ENCODE results near the gene BCAS4.
"Not testable (repeated sequence)": the region's sequence is repeated elsewhere in the genome, so short reads cannot be mapped to it uniquely, and the experiment has no call there.

Gene BCAS4

DNA sequence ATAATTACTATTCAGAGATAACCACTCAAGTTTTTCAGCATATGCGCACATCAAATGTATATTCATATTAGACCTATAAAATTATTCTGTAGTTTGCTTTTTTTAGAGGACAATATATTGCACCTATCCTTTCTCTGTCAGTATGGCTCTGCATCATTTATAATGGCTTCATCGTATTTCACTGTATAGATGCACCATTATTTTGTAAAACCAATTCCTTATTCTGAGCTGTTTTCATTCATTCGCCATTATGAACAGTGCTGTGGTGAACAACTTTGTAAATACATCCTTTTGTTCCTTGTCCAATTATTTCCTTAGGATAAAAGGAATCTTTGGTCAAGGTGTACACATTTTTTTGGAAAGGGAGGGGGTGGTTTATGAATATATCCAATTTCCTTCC, 29.2 kb upstream of the BCAS4 start:
- no peak overlapping the region for H3K4me3 ChIP-seq (ENCODE audit: low read depth, low read length)
- TF ChIP-seq, protein P1, sequence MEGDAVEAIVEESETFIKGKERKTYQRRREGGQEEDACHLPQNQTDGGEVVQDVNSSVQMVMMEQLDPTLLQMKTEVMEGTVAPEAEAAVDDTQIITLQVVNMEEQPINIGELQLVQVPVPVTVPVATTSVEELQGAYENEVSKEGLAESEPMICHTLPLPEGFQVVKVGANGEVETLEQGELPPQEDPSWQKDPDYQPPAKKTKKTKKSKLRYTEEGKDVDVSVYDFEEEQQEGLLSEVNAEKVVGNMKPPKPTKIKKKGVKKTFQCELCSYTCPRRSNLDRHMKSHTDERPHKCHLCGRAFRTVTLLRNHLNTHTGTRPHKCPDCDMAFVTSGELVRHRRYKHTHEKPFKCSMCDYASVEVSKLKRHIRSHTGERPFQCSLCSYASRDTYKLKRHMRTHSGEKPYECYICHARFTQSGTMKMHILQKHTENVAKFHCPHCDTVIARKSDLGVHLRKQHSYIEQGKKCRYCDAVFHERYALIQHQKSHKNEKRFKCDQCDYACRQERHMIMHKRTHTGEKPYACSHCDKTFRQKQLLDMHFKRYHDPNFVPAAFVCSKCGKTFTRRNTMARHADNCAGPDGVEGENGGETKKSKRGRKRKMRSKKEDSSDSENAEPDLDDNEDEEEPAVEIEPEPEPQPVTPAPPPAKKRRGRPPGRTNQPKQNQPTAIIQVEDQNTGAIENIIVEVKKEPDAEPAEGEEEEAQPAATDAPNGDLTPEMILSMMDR (IDR thresholded peaks at IDR 0.05; ENCODE audit: borderline replicate concordance, insufficient read depth, low read depth, low read length) = no peak

DNA sequence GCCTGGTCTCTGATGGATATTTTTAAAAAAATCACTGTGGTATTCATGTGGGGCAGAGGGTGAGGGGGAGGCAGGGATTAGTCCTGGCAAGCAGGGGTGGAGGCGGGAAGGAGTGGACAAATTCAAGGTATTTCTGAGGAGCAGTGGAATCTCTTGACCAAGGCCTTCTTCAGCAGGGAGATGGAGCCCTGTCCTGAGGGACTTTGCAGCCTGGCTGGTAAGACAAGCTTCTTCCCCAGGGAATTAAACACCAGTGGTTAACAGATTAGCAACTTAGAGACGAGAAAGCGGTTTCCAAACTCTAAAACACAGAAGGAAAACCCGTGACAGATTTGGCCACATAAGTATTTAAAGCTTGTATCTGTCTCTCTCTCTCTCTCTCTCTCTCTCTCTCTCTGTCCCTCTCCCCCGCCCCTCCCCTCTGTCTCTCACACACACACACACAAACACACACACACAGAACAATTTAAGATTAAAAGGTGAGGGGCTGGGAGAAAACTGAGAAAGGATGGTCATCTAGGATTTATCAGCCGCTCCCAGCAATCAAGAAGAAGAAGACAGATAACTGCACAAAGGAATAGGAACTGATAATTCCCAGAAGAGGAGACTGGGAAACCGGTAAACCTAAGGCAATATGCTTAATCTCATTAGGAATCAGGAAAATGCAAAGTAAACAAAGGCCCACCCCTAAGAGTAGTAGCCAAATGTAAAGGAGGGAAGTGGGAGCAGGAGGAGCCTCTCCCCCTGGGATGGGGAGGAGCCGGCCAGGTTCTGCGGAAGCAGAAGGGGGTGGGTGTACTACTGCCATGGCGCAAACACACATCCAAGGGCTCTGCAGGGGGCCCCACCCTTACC, 27.7 kb upstream of the BCAS4 start:
- H3K4me3 ChIP-seq (ENCODE audit: low read depth, low read length) = not testable (repeated sequence)

DNA sequence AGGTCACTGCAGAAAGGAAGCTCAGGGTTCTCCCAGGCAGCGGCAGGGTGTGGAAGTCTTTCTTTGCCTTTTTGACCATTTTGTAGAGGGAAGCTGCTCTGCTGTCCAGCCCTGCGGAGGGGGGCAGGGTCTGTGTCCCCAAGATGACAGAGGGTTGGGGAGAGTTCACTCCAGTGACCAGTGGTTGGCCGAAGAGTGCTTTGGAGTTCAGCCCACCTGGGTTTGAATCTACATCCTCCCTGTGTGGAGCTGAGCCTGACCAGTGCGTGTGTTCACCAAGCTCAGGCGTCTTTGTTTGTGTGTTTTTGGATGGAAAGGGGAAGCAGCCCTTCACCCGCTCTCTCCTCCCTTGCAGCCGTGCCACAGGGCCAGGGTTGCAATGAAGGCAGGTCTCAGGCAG, 25.9 kb upstream of the BCAS4 start:
- not testable (repeated sequence) for H3K4me3 ChIP-seq (ENCODE audit: low read depth, low read length)

DNA sequence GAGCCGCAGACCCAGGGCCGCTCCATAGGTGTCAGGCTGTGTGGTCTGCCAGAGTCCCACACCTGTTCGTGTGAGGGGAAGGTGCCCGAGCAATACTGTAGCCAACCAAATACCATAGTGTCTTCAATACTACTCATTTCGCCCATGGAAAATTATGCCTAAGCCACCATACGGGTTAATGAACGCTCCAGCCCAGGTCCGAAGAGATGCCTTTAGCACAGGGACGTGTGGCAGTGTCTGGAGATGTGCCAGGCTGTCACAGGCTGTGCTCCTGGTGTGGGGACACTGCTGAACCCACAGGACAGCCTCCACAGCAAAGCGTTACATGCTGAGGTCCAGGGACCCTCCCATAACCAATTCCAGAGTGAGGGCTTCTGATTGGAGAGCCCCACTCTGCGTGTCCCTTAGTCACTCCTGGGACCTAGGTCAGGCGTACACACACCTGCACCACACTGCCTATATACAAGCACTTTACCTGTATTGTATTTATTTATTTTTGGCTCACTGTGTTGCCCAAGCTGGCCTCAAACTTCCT, 25.2 kb upstream of the BCAS4 start:
- not testable (repeated sequence) for H3K4me3 ChIP-seq (ENCODE audit: low read depth, low read length)

DNA sequence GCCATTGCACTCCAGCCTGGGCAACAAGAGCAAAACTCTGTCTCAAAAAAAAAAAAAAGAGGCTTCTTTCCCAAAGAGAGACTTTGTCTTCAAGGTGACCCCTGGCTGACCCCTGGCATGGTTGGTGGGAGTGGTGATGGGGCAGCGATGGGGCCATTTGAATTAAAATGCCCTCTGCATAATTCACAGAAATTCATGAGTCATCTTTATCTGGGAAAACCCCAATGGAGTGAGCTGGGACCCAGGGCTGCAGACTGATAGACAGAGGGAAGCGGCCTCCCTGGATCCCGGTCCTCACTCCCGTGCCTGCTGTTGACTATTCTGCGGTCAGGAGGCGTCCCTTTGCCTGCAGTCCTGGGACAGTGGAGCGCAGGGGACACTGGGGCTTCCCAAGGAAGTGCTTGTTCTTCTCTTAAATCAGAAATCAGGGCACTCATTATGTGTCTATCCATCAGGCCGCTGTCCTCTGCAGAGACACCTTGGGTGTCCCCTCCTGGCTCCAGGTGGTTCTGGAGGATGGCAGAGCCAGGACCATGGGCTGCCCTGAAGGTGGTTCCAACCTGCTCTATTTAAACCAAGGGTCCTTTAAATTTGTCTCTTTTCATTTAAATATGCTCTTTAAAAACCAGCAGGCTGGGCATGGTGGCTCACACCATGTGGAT, 23.3 kb upstream of the BCAS4 start:
- not testable (repeated sequence) for H3K4me3 ChIP-seq (ENCODE audit: low read depth, low read length)

DNA sequence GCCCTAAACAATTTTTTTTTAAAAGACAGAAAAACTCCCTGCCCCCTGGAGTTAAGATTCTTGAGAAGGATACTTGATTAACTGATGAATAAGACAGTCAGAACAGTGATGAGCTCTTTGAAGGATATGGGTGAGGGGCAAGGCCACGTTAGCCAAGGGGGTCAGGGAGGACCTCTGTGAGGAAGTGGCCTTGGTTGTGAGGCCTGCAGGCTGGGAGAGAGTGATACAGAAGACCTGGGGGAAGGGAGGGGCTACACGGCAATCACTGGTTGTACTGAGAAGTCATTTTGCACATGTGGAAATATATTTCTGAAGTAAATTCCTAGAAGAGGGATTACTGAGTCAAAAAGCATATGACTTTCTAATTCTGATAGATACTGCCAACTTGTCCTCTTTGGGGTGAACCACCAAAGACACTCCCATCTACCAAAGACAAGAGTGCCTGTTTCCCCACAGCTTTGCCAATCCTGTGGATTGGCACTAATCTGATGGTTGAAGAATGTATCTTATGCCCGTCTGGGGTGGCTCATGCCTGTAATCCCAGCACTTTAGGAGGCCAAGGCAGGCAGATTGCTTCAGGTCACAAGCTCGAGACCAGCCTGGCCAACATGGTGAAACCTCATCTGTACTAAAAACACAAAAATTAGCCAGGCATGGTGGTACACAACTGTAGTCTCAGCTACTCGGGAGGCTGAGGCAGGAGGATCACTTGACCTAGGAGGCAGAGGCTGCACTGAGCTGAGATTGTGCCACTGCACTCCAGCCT, 22.3 kb upstream of the BCAS4 start:
- TF ChIP-seq, protein P1 (IDR thresholded peaks at IDR 0.05; ENCODE audit: borderline replicate concordance, insufficient read depth, low read depth, low read length) = no peak
- H3K4me3 ChIP-seq (ENCODE audit: low read depth, low read length) = no peak overlapping the region

DNA sequence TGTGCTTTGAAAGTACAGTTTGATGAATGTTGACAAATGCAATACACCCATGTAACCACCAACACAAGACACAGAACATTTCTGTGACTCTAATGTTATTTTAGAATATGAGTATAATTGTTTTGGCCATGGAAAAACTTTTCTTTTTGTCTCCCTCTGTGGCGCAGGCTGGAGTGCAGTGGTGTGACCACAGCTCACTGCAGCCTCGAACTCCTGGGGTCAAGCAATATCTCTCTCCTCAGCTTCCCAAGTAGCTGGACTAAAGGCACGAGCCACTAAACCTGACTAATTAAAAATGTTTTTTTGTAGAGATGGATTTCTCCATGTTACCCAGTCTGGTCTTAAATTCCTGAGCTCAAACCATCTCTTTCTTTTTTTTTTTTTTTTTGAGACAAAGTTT, 20.3 kb upstream of the BCAS4 start:
- H3K4me3 ChIP-seq (ENCODE audit: low read depth, low read length) = no peak overlapping the region
- TF ChIP-seq, protein P1 (IDR thresholded peaks at IDR 0.05; ENCODE audit: borderline replicate concordance, insufficient read depth, low read depth, low read length) = no peak

DNA sequence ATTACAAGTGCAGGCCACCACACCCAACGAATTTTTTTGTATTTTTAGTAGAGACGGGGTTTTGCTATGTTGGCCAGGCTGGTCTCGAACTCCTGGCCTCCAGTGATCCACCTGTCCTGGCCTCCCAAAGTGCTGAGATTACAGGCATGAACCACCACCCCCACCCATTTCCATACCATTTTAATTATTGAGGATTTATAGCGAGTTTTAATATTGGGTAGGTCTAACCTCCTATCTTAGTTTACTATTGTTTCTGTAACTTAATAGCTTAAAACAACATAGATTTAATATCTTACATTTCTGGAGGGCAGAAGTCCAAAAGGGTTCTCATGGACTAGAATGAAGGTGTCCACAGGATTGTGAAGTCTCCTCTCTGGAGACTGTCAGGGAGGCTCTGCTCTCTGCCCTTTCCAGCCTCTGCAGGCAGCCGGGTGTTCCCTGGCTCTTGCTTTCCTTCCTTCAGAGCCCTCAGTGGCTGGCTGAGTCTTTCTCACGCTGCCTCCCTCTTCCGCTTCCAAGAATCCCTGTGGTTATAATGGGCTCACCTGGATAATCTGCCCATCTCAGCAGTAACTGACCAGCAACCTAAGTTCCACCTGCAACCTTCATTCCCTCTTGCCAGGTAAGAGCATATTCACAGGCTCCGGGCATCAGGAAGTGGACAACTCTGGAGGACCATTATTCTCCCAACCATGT, 18.6 kb upstream of the BCAS4 start:
- TF ChIP-seq, protein P1 (IDR thresholded peaks at IDR 0.05; ENCODE audit: borderline replicate concordance, insufficient read depth, low read depth, low read length) = no peak
- H3K4me3 ChIP-seq (ENCODE audit: low read depth, low read length) = no peak overlapping the region

Measured in GM12875 (cell line).